HG02623 (cell line): Measurements from ENCODE around the gene TBCA.

ENCODE experiments used
- ATAC-seq: cut with Tn5 transposase; IDR thresholded peaks from one replicate; pipeline ENCODE4 v1.9.1; 2021; ENCODE audit warnings: moderate library complexity; ENCODE audit not compliant: unreplicated experiment

The TBCA gene, protein sequence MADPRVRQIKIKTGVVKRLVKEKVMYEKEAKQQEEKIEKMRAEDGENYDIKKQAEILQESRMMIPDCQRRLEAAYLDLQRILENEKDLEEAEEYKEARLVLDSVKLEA

DNA sequence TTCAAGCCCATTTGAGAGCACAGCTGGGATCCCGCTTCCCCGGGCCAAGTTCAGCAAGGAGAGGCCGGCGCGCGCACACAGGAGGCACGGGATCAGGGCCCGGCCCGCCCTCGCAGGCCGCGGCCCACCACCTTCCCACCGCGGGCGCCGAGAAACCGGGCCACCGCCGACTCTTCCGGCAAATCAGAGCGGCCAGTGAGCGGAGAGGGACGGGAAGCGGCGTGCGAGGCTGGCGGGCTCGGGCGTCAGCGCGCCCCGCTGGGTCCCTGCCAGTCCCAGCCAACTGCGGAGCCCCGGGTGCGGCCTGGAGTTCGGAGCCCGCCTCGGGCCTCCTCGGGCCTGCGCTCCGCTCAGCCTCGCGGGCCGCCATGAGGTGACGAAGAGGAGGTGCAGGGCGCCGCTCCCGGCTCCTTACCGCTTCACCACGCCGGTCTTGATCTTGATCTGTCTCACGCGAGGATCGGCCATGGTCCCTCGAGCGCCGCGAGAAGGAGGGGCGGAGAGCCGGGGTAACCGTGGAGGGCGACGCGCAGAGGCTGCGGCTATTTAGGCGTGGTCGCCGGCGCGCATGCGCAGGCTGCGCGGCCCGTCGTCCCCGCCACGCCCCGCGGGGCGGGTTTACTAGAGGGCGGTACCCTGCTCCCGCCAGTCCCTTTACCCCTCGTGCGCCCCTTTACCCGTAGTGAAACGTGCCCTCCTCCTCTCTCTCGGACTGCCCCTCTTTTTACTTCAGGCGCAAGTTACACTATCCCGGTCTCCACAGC, at the start of gene TBCA:
Gene TBCA (minus strand): TSS at position 550 of the 764 bp plus-strand sequence. CDS start 82 bp downstream, at position 468.
- ATAC-seq, result peak; percentile 86

- no peak for ATAC-seq
These were observed 48.8 kb upstream of the TBCA start for GRCh38 chr5:77824981-77825380.

GRCh38 chr5:77816686-77817085, 40.5 kb upstream of the TBCA start:
- ATAC-seq, result no peak

DNA sequence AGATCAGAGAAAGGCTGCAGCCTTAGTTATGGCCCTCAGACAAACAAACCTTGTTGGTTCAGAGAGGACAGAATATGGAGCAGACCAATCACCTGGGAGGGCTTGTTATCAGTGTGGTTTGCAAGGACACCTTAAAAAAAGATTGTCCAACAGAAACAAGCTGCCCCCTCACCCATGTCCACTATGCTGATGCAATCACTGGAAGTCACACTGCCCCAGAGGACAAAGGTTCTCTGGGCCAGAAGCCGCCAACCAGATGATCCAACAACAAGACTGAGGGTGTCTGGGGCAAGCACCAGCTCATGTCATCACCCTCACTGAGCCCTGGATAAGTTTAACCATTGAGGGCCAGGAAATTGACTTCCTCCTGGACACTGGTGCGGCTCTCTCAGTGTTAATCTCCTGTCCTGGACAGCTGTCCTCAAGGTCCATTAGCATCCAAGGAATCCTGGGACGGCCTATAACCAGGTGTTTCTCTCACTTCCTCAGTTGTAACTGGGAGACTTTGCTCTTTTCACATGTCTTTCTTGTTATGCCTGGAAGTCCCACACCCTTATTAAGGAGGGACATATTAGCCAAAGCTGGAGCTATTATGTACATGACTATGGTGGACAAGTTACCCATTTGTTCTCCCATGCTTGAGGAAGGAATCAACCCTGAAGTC, 36.9 kb upstream of the TBCA start:
- no peak for ATAC-seq

GRCh38 chr5:77806213-77806843, 30.2 kb upstream of the TBCA start:
- ATAC-seq, result no peak

DNA sequence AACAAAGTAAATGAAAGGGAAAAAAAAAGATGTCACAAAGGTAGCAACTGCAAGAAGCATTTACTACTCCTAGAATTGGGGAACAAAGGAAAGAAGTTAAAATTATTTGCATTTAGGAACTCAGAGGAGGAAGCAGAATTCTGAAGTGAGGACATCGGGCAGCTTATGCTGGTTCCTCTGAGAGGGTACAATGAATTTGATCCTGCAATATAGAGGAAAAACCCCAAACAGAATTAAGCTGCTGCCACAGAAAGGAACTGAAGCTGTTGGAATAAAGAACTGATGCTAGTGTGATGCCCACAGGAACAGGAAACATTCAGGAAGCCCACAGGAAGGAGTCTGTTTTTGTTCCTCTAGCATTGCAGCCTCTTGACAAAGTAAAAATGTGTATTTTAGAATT, 22.3 kb upstream of the TBCA start:
- ATAC-seq, result no peak

DNA sequence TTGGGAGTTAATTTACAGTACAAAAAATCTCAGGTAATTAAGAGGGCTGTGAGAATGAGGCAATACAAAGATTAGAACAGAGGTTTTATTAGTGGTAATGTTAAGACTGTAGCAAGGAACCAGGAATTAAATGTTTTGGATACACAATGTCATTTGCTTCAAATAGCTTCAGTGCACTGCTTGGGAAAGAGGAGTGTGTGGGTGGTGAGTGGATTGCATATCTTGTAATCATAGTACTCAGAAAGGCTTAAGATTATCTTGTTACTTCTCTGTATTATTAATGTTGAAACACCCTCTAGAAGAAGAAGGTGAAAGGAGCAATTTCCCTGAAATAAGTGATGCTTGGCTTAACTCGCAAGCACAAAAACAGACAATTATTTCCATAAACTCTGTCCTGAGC, 21.0 kb upstream of the TBCA start:
- no peak for ATAC-seq

- ATAC-seq, result no peak
These were observed 19.7 kb upstream of the TBCA start for GRCh38 chr5:77795846-77796245.

DNA sequence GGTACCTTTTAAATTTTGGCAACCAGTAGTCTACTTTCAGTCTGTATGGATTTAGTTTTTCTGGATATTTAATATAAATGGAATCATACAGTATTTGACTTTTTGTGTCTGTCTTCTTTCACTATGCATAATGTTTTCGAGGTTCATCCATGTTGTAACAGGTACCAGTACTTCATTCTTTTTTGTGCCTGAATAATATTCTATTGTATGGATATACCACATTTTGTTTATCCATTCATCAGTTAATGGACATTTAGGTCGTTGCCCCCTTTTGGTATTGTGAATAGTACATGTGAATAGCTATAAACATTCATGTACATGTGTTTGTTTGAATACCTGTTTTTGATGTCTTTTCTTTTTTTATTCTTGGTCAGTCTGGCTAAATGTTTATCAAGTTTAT, 19.1 kb upstream of the TBCA start:
- no peak for ATAC-seq

DNA sequence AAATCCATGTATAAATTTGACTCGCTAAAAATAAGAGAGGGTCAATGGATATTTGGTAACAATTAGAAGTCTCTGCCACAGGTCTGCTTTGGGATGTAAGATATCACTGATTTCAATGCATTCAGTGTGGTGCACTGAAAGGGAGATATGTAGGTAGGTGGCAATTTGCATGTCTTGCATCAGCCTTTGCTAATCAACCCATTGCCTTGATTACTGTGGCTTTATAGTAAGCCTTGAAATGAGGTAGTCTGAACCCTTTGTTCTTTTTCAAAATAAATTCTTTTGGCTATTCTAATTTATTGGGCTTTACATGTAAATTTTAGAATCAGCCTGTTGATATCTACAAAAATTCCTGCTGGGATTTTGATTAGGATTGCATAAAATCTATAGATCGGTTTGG, 15.8 kb upstream of the TBCA start:
- ATAC-seq, result no peak

GRCh38 chr5:77791356-77791755, 15.2 kb upstream of the TBCA start:
- no peak for ATAC-seq

DNA sequence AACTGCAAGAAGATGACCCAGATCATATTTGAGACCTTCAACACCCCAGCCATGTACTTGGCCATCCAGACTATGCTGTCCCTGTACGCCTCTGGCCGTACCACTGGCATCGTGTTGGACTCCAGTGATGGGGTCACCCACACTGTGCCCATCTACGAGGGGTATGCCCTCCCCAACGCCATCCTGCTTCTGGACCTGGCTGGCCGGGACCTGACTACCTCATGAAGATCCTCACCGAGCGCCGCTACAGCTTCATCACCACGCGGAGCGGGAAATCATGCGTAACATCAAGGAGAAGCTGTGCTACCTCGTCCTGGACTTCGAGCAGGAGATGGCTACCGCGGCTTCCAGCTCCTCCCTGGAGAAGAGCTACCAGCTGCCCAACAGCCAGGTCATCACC, 9.1 kb upstream of the TBCA start:
- no peak for ATAC-seq

GRCh38 chr5:77784735-77785134, 8.6 kb upstream of the TBCA start:
- no peak for ATAC-seq

- ATAC-seq, result no peak
These were observed 4.9 kb upstream of the TBCA start for GRCh38 chr5:77781076-77781475.

GRCh38 chr5:77778881-77779438, 2.8 kb upstream of the TBCA start:
- no peak for ATAC-seq

DNA sequence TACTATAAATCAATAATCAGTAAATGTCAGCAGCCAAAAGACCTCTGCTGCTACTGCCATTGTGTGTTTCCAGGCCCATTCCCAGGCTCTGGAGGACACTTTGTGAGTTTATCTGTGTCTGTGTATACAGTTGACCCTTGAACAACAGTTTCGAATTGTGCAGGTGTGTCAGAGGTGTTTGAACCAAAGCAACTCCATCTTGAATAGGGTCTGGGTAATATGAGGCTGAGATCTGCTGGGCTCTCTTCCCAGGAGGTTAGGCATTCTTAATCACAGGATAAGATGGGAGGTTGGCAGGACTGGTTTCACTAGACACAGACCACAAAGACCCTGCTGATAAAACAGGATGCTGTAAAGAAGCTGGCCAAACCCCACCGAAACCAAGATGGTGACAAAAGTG, 2.3 kb upstream of the TBCA start:
- no peak for ATAC-seq

DNA sequence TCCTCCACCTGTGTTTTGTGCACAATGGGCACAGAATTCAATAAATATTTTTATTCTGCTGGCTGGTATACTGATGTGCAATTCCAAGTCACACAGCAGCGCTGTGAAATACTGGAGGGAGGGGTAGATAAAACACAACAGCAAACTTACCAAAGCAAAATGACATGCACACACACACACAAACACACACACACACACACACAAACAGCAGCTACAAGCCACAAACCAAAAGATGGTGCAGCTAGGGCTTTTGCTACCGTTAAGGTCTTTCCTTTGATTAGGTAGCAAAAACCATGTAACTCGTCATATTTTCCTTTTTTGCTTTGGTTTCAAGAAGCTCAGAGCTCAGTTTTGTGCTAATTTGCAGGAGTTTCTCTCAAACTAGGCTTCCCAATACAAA, 1.8 kb upstream of the TBCA start:
- no peak for ATAC-seq

- ATAC-seq, result no peak
These were observed 1.2 kb upstream of the TBCA start for GRCh38 chr5:77777281-77777892.

DNA sequence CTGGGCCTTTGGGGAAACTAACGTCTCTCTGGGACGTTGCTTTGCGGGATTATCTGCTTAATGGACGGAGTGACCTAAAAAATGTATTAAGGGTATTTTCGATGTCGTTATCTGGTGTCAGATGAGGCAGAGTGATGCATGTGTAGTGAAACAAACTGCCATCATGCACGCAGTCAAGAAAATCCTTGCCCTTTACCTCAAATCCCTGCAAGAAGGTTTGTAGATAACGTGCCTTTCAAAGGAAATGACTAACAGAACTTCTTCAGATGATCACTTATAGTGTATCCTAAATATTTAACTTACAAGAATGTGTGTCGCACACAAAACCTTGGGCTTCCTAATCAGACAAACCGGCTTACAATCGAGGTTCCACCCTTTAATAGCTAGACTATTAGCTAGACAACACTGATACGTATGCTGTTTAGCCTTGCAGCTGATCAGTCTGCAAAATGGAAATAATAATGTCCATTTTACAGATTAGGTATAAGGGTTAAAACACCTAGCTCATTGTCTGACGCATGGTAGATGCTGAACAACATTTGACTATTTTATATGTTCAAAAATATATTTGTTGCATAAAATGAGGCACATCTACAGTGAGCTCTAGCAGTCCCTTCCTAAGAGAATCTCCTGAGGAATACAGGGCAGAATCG, 541 bp upstream of the TBCA start:
- ATAC-seq, result no peak

DNA sequence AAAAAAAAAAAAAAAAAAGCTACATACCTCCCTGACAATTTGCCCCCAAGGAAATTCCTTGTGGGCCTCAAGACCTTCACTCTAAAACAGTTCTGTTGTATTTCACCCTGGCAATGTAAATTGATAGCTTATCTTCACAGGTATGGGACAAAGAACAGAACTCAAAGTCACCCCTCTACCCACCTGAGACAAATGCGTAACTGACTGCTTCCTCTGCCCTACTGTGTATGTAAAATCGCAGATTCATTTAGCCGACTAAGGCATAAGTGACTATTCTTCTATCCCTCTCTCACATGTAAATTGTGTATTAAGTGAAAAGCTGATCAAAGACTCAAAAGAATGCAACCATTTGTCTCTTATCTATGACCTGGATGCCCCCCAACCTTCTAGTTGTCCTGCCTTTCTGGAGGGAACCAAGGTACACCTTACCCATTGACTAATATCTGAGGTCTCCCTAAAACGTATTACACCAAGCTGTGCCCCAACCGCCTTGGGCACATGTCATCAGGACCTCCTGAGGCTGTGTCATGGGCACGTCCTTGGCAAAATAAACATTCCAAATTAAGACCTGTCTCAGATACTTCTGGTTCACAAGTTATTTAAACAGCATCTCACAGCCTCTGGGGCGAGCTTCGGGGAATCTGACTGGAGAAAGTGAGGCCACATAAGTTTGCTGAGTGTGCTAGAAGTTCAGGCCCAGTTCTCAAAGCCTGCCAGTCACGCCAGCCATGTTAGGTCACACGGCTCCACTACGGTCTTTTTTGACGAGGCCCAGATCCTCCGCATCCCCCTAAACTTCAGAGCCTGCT, 954 bp downstream of the TBCA start:
- ATAC-seq, result no peak
